ENCODE data around the gene FCRLB. TPM values are rescaled to one million over a fixed set of nuclear protein-coding genes. Genes with fewer than 3 reads are reported as not detected.
A peak's percentile ranks its signal among the peaks of the same experiment; 100 is the strongest.

FCRLB gene
- total and polyA plus RNA-seq, 9 of the 15 experiments (the other 6 are each of a cell fraction or from before 2014, with no cell fraction given), result 0.20 to 4.6 (median 1.3) TPM

DNA sequence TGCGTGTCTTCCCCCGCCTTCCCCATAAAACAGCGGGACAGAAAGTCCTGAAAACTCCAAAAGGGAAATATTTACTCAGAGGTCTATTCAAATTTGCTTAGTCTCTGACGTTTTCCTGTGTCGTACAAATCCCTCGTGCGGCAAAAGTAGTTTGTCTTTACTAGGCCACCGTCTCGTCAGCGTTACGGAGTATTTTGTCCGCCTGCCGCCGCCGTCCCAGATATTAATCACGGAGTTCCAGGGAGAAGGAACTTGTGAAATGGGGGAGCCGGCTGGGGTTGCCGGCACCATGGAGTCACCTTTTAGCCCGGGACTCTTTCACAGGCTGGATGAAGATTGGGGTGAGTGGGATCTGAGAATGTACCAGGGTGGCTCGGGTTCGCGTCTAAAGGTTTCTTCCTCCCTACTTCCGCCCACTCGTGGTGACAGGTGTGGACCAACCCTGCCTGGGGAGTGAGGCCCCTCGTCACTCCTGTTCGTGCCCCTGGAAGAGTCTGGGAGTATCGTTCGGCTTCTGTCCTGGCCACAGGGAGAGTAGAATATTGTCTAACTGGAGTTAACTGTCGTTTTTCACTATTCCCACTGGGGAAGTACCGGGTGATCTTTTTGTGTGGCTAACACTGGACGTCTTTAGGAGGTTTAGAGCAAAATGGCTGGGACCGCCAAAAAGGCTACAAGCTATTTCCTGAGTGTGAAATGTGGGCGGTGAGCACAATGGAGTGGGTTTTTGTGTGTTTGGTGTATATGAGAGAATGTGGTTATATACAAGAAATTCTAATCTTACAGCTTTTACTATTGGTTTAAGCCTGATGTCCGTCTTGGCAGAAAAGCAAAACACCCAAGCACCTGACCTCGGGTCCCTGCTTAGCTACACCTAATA is 45.0 kb downstream of the FCRLB start, which contains the start of gene ATF6:
Gene ATF6 (plus strand): TSS at position 219 of the 880 bp plus-strand sequence. CDS start 41 bp downstream, at position 260.
- Histone ChIP-seq H3K36me3 (ENCODE audit: control insufficient read depth, insufficient read depth, low read length) (peaks cover 8% of the 10 kb centered on the region), H3K79me2 (ENCODE audit: control insufficient read depth, insufficient read depth, low read length) (peaks cover 59% of the 10 kb centered on the region), H3K9ac (ENCODE audit: insufficient read depth in 1 of 2, low read depth in 2 of 2, low read length in 2 of 2) (peak within 1 kb of the TSS; percentile 91 to 92), H3K9me1 (ENCODE audit: control insufficient read depth, insufficient read depth, low read length) (no peaks in the 10 kb centered on the region), H2AFZ (ENCODE audit: low read depth, low read length) (peak within 1 kb of the TSS; percentile 94), H3K27ac (ENCODE audit: extremely low read depth, low read depth, low read length) (peak within 1 kb of the TSS; percentile 89), H3K27me3 (ENCODE audit: control insufficient read depth in 2 of 2, insufficient read depth in 2 of 2, low read length in 2 of 2) (no peaks in the 10 kb centered on the region), H3K4me1 (replicated peaks in 1 of 2; ENCODE audit: control insufficient read depth in 2 of 2, insufficient read depth in 2 of 2, low read length in 2 of 2) (peaks cover 8 to 15% of the 10 kb centered on the region in 2 experiments; a peak in 4 of 5 replicates), H3K4me3 (peak within 1 kb of the TSS; percentile 73), H3K4me2 (ENCODE audit: insufficient read depth, low read length) (peak within 1 kb of the TSS; percentile 97), H4K20me1 (replicated peaks; ENCODE audit: control insufficient read depth, insufficient read depth, low read length) (no peaks in the 10 kb centered on the region), H3K9me3 (replicated peaks; ENCODE audit: control insufficient read depth, insufficient read depth, low read depth, low read length) (no peaks in the 10 kb centered on the region)
- WGBS (ENCODE audit: insufficient coverage, low coverage, missing lambda C conversion rate), result under 1% methylated on average over 35 of the region's 35 CpGs
- CTCF ChIA-PET (ENCODE audit: low intra/inter-chr PET ratio), result no interaction called here
- DNase-seq (ENCODE audit: extremely low read depth in 1 of 4, low spot score in 3 of 4) (peak; percentile 73 to 93 (median 78)), ATAC-seq (peak; percentile 79), FAIRE-seq (peak; percentile 84)
- intact Hi-C loops (cut with micrococcal nuclease), result loop anchor here (10.0 kb wide), 1 partner anchor 268 kb away; no protein-coding TSS in a partner anchor
- POLR2A ChIA-PET, result interaction anchor here (0.6 to 2.3 kb wide), 9 partner anchors 10 to 813 kb away, joined by 3 to 10 read pairs (median 5); partner anchors contain the start of gene DUSP12
- in situ Hi-C loops (cut with MboI), result no loop called here
- BruUV-seq (replicated peaks), result TSS peak; percentile 62
- no peak for TF ChIP-seq ZNF124 (CRISPR knock-in tag; IDR thresholded peaks at IDR 0.05)
- peak; percentile 36 for TF ChIP-seq RB1 (IDR thresholded peaks at IDR 0.05; ENCODE audit: low read depth)
- TF ChIP-seq BHLHE40 (IDR thresholded peaks at IDR 0.05; ENCODE audit: low read length), result peak; percentile 81
- TF ChIP-seq, protein P1, sequence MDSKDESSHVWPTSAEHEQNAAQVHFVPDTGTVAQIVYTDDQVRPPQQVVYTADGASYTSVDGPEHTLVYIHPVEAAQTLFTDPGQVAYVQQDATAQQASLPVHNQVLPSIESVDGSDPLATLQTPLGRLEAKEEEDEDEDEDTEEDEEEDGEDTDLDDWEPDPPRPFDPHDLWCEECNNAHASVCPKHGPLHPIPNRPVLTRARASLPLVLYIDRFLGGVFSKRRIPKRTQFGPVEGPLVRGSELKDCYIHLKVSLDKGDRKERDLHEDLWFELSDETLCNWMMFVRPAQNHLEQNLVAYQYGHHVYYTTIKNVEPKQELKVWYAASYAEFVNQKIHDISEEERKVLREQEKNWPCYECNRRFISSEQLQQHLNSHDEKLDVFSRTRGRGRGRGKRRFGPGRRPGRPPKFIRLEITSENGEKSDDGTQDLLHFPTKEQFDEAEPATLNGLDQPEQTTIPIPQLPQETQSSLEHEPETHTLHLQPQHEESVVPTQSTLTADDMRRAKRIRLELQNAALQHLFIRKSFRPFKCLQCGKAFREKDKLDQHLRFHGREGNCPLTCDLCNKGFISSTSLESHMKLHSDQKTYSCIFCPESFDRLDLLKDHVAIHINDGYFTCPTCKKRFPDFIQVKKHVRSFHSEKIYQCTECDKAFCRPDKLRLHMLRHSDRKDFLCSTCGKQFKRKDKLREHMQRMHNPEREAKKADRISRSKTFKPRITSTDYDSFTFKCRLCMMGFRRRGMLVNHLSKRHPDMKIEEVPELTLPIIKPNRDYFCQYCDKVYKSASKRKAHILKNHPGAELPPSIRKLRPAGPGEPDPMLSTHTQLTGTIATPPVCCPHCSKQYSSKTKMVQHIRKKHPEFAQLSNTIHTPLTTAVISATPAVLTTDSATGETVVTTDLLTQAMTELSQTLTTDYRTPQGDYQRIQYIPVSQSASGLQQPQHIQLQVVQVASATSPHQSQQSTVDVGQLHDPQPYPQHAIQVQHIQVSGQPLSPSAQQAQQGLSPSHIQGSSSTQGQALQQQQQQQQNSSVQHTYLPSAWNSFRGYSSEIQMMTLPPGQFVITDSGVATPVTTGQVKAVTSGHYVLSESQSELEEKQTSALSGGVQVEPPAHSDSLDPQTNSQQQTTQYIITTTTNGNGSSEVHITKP (IDR thresholded peaks at IDR 0.05; ENCODE audit: partially characterized antibody), result peak; percentile 96
- TF ChIP-seq ZNF707 (CRISPR knock-in tag; conservative IDR thresholded peaks at IDR 0.05), result no peak
- TF ChIP-seq NFRKB (IDR thresholded peaks at IDR 0.05; ENCODE audit: low read depth), result peak; percentile 90
- no peak for TF ChIP-seq ZBTB9 (CRISPR knock-in tag; IDR thresholded peaks at IDR 0.05)
- TF ChIP-seq KLF16 (IDR thresholded peaks at IDR 0.05), result peak; percentile 100
- peak; percentile 71 for TF ChIP-seq HNRNPLL (IDR thresholded peaks at IDR 0.05; ENCODE audit: low read depth, low read length, poor library complexity, severe bottlenecking)
- TF ChIP-seq, protein P2, sequence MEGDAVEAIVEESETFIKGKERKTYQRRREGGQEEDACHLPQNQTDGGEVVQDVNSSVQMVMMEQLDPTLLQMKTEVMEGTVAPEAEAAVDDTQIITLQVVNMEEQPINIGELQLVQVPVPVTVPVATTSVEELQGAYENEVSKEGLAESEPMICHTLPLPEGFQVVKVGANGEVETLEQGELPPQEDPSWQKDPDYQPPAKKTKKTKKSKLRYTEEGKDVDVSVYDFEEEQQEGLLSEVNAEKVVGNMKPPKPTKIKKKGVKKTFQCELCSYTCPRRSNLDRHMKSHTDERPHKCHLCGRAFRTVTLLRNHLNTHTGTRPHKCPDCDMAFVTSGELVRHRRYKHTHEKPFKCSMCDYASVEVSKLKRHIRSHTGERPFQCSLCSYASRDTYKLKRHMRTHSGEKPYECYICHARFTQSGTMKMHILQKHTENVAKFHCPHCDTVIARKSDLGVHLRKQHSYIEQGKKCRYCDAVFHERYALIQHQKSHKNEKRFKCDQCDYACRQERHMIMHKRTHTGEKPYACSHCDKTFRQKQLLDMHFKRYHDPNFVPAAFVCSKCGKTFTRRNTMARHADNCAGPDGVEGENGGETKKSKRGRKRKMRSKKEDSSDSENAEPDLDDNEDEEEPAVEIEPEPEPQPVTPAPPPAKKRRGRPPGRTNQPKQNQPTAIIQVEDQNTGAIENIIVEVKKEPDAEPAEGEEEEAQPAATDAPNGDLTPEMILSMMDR (IDR thresholded peaks at IDR 0.05 in 2 of 3, conservative IDR thresholded peaks at IDR 0.05 in 1 of 3; ENCODE audit: insufficient read depth in 2 of 3, low read depth in 1 of 3, low read length in 3 of 3), result peak in 1 of 3 experiments; percentile 26; a peak in 1 of 6 replicates
- TF ChIP-seq UBTF (IDR thresholded peaks at IDR 0.05; ENCODE audit: borderline replicate concordance in 1 of 2, low read depth in 2 of 2, low read length in 2 of 2), result no peak

Data from K562 (cell line).